Measurements from ENCODE around the gene SVOPL.
"Not testable (repeated sequence)": the region's sequence is repeated elsewhere in the genome, so short reads cannot be mapped to it uniquely, and the experiment has no call there.

SVOPL gene, protein sequence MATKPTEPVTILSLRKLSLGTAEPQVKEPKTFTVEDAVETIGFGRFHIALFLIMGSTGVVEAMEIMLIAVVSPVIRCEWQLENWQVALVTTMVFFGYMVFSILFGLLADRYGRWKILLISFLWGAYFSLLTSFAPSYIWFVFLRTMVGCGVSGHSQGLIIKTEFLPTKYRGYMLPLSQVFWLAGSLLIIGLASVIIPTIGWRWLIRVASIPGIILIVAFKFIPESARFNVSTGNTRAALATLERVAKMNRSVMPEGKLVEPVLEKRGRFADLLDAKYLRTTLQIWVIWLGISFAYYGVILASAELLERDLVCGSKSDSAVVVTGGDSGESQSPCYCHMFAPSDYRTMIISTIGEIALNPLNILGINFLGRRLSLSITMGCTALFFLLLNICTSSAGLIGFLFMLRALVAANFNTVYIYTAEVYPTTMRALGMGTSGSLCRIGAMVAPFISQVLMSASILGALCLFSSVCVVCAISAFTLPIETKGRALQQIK

DNA sequence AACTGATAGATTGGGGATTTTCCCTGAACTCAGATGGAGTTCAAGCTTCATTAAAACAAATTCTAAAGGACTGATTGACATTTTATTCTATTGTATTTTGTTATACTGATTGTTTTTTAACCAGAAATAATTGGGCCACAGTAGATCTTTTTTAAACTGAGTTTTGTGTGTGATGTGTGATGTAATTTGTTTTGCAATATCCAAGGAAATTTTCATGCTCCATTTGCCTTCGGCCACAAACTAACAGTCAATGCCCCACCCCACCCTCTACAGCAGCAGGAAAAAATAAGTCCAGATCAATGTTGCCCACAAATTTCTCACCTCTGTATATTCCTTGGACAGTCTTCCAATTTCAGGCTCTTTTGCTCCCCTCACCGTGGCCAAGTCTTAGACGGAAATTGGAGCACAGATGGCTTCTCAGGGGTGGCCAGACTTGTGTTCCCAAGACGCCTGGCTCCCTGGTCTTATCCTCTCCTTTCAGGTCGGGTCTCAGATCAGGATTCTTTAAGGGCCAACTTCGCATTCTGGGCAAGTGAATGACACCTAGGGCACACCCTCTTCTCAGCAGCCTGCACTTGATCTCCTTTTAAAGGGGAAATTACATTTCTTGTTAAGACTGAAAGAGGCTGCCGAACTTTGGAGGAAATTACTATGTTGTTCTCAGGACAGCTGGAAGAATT is at the start of gene SVOPL:
SVOPL (minus strand) TSS at position 506 of the 680 bp plus-strand sequence. CDS start 22,317 bp downstream, outside the sequence.
- DNase-seq = no peak

DNA sequence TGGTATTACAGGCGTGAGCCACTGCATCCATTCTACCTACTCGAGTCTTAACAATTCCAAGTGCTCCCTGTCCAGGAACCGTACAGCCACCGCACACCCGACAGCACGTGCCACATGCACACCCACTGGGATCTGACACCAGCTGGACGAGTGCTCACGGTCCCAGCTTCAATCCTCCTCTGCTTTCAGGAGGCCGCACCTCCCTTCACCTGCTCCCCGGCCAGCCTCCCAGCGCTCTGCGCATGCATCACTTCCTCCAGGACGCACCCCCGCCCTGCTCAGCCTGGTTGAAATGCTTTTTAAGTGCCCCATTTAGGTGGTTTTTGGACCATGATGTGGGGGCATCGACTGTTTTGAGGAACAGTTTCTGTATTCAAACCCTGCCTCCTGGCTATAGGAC is 49.3 kb upstream of the SVOPL start:
- DNase-seq = no peak

DNA sequence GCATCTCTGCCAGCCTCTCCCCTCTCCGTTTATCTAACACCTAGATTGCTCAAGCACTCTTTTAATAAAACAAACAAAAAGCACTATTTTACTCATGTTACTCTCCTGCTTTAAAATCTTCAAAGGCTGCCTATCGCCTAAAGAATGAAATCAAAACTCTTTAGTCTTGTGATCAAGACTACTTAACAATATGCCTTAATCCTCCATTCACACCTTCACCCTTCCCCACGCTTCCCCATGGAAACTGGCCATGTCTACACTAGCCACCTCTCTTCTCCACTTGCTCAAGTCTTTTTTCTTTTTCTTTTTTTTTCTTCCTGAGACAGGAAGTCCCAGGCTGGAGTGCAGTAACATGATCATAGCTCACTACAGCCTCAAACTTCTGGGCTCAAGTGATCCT is 48.8 kb upstream of the SVOPL start:
- no peak for DNase-seq

DNA sequence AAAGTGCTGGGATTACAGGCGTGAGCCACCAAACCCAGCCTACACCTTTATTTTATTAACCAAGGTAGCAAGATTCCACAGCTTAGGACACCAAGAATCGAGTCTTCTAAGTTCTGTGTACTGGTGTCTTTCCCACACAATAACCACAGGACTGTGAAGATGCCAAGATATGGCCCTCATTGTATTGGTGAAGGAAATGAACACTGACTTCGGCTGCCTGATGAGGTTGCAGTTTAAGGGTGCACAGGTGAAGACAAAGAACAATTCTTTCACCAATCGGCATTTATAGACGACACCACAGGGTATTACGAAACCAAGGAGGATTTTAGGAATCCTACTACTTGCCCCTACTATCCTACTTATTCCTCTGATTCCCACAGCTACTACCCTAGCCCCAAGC is 47.5 kb upstream of the SVOPL start:
- DNase-seq = no peak

DNA sequence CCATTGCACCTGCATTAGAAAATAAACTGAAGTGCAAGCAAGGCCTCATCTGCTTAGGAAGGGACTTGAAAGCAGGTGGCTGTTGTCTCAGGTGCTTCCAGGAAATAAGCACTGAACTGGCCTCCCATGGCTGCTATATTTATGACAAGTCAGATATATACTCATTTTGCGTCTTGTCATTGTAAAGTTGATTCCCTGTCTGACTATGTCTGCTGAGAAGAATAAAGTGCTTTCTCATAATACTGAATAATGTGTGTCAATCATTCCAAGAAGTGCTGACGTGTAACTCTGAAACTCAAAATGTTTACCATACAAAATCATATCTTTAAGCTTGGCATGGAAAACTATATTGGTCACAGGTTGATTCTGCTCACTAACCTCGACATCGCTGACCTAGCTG is 44.9 kb upstream of the SVOPL start:
- no peak for DNase-seq

DNA sequence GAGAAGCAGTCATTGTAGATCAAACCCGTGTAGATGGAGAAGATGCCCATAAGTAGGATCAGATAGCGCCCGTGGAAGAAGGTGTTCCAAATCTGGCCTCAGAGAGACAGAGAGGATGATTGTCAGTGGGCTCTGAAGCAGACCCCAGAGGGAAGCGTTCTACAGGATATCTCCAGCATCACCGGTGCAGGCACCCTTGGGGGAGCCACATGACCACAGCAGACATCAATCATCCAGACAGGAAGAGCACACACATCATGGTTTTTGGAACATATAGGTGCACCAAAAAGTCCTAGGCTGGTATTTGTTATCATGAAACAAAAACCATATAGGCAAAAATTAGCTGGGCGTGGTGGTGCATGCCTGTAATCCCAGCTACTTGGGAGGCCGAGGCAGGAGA is 44.0 kb upstream of the SVOPL start:
- DNase-seq = no peak

DNA sequence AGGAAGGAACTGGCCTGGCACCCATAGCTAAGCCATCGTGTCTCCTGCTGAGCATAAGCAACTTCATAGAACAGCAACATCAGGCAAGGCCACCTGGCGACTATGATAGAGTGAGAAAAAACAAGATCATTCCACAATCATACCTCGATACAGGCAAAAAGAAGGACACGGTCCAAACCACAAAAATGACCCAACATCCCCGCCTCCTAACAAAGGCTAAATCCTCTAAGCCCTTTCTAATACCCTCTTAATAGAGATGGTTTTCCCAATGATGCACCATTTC is 40.2 kb upstream of the SVOPL start:
- DNase-seq = no peak

DNA sequence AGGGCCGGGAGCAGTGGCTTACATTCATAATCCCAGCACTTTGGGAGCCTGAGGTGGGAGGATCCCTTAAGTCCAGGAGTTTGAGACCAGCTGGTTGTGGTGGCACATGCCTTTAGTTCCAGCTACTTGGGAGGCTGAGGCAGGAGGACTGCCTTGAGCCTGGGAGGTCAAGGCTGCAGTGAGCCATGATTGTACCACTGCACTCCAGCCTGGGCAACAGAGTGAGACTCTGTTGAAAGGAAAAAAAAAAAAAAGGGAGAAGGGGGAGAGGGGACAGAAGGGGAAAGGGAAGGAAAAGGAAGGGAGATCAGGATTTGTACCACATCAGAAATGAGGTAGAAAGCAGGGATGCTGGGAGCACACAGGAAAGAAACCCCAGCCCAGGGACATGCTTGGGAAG is 38.7 kb upstream of the SVOPL start:
- DNase-seq = no peak

DNA sequence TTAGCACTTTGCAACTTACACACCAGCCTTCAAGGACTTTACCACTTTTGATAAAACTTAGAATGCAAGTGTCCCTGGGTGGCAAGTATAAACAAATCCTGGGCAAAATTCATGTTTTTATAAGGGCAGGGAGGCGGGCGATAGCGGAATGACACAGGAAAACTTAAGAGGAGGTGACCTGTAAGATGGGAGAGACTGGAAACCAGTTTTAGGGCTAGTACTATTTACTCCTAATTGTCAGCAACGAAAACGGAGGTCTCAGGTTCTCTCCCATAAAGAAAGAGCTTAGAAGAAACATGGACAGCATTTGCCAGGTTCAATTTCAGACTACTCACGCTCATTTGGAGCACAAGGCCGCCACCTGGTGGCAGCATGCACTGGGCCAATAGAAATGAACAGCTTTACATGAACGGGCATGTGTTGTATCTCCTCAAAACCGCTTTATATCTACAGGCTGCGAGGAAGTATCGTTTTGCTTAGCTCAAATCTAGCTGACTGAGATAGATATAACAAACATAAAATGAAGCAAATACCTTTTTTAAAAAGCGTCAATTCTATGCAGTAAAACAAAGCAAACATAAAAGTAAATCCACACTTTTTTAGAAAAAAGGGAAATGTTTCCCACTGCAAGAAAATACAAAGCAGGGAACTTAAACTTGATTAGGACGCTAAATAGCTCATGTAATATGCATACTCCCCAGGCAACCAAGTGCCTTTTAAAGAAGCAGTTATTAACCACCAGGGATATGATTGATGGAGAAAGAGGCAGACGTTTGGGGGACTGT is 37.6 kb upstream of the SVOPL start:
- peak; percentile 84 for DNase-seq

DNA sequence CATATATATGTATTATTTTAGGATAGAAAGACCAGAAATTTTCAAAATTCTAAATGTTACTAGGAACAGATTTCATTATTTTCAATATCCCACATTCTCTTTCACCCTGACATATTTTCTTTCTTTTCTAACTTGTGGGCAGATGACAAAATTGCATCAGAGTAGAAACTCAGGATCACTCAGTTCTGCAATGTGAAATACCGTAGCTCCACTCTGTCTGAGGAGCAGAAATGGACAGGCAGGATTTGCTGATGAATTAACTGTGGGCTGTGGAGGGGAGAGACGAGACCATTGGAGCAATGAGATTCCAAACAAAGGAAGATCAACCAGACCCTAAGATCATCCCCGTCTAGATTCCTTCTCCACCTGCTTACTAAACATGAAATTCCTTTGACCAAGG is 37.0 kb upstream of the SVOPL start:
- DNase-seq = no peak

DNA sequence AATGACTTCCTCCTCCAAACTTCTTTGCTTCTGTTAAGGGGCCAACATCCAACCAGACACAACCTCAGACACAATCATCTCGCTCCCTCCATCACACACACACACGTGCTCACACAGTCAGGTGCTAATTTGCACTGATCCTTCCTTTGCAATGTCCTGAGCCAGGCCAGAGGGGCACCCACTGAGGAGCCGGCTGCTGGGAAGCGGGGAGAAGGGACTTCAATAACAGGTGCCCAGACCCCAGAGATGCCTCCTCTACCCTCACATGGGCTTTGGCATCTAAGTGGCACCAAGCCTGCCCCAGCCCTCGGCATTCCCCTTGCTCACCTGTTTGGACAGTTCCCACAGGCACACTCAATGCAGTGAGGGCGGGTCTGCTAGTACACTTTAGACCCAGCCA is 34.2 kb upstream of the SVOPL start:
- DNase-seq = no peak

DNA sequence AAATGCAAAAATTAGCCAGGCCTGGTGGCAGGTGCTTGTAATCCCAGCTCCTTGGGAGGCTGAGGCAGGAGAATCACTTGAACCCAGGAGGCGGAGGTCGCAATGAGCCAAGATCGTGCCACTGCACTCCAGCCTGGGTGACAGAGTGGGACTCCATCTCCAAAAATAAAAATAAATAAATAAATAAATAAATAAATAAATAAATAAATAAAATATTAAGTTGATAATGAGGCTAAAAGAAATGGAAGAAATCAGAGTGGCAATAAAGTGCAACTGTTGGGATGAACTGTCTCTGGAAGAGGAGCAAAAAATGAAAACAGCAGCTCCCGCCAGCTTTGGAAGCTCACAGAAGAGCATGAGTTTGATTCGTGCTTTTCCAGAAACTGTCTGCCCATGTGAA is 30.6 kb upstream of the SVOPL start:
- DNase-seq = not testable (repeated sequence)

DNA sequence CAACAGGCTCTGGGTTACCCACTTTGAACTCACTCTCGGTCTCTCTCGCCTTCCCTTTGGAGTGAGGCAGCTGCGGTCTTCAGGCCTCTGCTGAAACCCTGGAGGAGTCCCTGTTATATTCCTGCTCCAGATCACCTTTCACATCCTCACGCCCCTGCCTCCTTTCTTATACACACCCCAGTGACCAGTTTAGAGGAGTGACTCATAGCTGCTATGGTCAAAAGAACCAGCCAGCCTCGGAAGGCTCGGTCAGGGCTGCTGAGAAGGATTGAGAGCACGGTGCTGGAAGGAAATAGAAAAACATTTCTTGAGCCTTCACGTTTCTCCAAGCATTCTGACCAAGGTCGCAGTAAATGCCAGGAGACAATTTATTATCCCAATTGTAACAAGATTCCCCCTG is 28.3 kb upstream of the SVOPL start:
- no peak for DNase-seq

DNA sequence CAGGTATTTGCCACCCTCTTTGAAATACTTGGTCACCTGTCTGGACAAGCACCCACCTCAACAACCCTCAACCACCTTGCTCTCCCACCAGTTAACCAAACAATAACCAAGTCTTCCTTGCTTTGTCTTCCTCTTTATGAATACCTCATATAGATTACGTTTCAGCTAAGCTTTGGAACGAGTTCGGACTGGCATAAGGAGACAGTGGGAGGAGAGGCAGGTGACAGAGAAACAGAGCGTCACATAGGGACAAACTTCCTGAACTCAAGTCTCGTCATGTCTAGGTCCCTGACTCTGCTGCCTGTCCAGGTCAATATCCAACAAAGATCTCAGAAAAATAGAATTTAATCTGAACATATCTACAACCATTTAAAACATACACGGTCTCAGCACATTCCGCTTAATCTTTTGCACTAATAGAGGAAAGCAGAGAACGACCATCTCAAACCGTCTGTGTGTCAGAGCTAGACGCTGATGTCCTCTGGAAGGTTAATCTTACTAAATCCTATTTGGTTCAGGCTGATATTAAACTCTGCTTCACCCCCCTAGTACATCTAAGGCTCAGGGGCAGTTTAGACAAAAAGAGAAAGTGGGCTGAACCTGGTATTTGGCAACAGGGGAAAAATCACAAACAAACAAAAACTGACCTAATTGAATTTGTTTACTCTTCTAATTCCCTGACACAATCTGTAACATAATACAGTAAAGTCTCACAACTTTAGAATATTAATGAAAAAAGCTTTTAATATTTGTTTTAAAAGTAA is 26.4 kb upstream of the SVOPL start:
- no peak for DNase-seq

DNA sequence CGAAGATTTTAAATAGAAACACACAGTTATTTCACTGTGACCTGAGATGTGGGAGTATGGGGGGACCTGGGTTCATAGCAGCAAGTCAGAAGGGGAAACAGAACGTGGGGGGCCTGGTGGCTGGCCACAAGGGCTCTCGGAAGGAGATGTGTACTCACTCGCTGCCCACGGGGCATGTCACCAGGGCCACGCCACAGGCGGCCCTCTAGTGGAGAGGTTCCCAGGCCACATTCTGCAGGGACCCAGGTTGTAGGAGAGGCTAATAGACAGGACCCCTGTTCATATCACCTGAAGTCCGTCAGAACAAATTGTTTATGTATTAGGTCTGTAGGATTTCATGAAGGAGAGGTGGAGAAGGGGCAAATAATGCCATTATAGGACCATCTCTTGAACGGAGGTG is 25.1 kb upstream of the SVOPL start:
- DNase-seq = no peak

DNA sequence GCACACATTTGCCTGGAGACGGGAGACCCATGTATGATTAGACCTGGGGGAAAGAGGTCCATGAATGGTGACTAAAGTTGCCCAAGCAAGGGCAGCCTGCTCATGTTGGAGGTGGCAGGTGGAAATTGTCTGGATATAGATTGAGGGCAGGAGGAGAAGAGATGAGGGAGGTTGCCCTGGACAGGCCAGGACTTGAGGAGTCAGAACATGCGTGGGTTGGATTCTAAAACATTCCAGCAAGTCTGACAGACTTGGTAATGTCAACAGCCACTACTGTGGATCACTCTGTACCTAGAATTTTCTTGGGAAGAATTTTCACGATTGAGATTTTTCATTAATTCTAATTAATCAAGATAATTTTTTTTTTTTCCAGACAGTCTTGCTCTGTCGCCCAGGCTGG is 19.1 kb upstream of the SVOPL start:
- DNase-seq = no peak

DNA sequence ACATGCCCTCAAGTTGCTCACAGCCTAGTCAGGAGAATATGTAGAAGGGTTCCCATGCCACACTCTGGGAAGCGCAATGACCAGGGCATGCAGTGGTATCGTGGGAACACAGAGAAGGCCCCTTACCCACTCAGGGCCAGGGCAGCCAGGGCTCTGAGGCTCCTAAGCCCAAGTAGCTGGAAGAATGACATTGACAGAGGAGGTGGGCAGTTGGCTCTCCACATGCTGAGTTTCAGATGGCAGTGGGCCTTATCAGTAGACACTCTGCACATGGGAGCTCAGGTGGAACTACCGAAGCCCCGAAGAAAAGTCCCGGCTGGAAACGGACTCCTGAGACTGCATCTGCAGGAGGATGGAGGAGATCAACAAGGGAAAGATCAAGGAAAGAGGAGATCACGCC is 15.7 kb upstream of the SVOPL start:
- DNase-seq = no peak

DNA sequence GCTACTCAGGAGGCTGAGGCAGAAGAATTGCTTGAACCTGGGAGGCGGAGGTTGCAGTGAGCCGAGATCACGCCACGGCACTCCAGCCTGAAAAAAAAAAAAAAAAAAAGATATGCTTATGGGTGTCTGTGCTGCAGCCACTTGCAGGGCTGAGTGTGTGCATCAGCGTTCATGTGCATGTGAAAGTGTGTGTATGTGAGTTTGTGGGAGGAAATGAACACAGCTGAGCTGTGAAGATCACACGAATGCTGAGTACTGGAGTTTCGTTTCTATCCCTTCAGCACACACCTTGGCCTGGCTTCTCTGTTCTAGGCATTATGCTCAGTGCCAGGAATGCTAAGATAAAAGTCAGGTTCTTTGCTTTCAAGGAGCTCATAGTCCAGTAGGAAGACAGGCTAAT is 12.0 kb upstream of the SVOPL start:
- DNase-seq = no peak

DNA sequence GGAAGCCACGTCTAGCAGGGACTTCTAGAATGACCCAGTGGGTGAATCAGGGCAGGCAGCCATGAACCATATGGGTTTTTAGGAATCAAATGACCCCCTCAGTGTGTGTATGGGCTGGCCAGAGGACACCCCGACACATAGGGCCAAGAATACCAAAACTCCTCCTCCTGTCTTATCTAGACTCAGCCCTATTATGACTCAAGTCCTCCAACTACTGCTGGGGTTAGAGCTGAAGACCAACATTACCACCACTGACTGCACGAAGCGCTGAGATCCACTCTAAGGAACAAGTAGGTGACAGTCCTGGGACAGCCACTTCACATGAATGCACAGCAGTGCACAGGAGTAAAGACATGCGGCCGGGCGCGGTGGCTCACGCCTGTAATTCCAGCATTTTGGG is 11.5 kb upstream of the SVOPL start:
- DNase-seq = no peak

DNA sequence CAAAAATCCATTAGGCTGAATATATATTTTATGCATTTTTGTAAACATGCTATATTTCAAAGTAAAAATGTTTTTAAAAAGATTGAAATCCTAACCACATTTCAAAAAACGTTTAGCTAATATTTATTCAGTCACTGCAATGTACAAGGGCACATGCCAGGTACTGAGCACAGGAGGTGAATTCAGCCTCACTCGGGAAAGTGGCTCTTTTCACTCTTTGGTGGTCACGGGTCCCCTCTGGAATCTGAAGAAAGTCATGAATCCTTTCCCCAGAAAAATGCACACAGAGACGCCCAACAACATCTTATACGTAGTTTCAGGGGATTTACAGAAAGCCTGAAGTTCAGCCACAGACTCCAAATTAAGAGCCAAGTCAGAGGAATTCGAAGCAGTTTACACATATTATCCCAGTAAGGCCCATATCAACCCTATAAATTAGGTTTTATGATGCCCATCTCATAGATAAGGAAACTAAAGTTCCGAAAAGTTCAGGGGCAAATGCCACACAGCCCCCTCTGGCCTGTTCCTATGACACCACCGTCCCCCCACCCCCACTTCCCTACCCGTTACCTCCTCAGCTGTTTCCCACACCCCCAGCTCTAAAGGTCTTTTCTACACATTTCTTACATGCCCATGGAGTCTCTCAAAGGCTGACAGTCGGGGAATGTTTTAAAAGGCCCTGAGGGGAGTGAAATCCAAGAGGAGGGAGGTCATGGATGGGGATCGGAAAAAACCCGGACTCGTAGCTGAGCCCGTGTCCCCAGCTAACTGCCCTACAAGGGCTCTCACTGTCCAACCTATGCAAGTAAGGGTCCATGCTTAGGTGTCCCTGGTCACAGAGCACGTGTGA is 9.6 kb upstream of the SVOPL start:
- no peak for DNase-seq

DNA sequence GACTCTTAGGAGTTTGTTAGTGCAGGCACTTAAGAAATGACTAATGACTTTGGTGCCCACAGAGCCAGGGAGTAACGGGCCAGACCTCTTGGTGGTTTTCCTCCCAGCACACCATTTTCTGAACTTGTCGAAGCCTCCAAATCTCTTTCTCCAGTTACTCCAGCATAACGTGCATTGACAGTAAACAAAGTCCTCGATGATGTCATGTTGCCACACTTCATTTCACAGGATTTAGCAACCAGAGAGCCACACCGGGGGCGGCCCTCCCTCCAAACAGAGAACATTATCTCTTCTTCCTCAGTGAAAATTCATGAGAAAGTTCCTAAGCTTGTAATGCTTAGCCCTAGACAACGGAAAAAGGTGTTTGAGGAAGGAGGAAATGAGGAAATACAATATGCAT is 4.0 kb upstream of the SVOPL start:
- DNase-seq = no peak

DNA sequence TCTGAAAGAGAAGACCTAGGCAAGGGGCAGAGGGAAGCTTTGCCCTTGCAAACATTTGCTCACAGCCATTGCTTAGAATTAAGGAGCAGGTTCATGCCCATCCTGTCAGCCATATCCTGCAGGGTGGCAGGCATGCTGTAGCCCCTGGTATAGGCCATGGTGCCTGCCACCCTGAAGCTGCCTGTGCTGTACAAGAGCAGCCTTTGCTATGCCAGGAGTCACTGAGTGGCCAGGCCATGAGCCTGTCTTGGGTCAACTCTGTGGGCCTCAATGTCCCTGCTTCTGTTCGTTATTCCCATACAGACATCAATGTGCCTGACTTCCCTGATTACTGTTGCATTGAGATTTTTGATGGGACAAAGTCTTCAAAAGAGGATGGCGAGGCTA is 368 bp upstream of the SVOPL start:
- no peak for DNase-seq
